ENCODE measurements around the gene RLN3. TPM values are rescaled to one million over a fixed set of nuclear protein-coding genes. Genes with fewer than 3 reads are reported as not detected.

Gene RLN3
- total and polyA plus RNA-seq, 2 donors from 2014 or later: not detected

GRCh38 chr19:14004619-14005348 is 23.2 kb upstream of the RLN3 start:
- no peaks in the 10 kb centered on the region for H3K27me3 ChIP-seq (ENCODE audit: control insufficient read depth, insufficient read depth, low read length)
- TF ChIP-seq CTCF (IDR thresholded peaks at IDR 0.05; ENCODE audit: borderline replicate concordance, extremely low read depth, insufficient read depth): no peak
- H3K4me3 ChIP-seq (ENCODE audit: low read length in 3 of 3): peak overlapping the region in 2 of 3 donors; percentile 51 to 65
- no peaks in the 10 kb centered on the region for H3K9me3 ChIP-seq (ENCODE audit: control insufficient read depth in 2 of 3, insufficient read depth in 1 of 3, low read length in 3 of 3)
- FAIRE-seq (no peak), DNase-seq (peak in 2 of 5 donors; percentile 39 to 83)
- intact Hi-C loops (cut with DNase I): no loop called here
- no peaks in the 10 kb centered on the region for H3K36me3 ChIP-seq (ENCODE audit: control insufficient read depth in 2 of 3, insufficient read depth in 3 of 3, low read length in 3 of 3)
- peak overlapping the region in 1 of 3 donors; percentile 48 for H3K9ac ChIP-seq (ENCODE audit: low read length in 3 of 3)
- H3K27ac ChIP-seq (ENCODE audit: low read depth in 2 of 2, low read length in 2 of 2): peak overlapping the region; percentile 97 to 99
- H3K4me1 ChIP-seq (ENCODE audit: control insufficient read depth in 2 of 3, insufficient read depth in 2 of 3, low read depth in 1 of 3, low read length in 3 of 3): peaks cover 0 to 23% (median 21%) of the 10 kb centered on the region in 3 donors

GRCh38 chr19:14005349-14006084 is 22.4 kb upstream of the RLN3 start:
- intact Hi-C loops (cut with DNase I): no loop called here
- DNase-seq: peak; percentile 94 to 98 (median 96)
- Histone ChIP-seq H3K9ac (ENCODE audit: low read length in 3 of 3) (peak overlapping the region in 1 of 3 donors; percentile 51), H3K9me3 (ENCODE audit: control insufficient read depth in 2 of 3, insufficient read depth in 1 of 3, low read length in 3 of 3) (no peaks in the 10 kb centered on the region), H3K36me3 (ENCODE audit: control insufficient read depth in 2 of 3, insufficient read depth in 3 of 3, low read length in 3 of 3) (no peaks in the 10 kb centered on the region), H3K4me3 (ENCODE audit: low read length in 3 of 3) (peak overlapping the region; percentile 42 to 65 (median 56)), H3K27me3 (ENCODE audit: control insufficient read depth, insufficient read depth, low read length) (no peaks in the 10 kb centered on the region), H3K4me1 (ENCODE audit: control insufficient read depth in 2 of 3, insufficient read depth in 2 of 3, low read depth in 1 of 3, low read length in 3 of 3) (peaks cover 0 to 23% (median 21%) of the 10 kb centered on the region in 3 donors), H3K27ac (ENCODE audit: low read depth in 2 of 2, low read length in 2 of 2) (peak overlapping the region; percentile 97 to 99)
- FAIRE-seq: no peak
- TF ChIP-seq CTCF (IDR thresholded peaks at IDR 0.05; ENCODE audit: borderline replicate concordance, extremely low read depth, insufficient read depth): no peak

GRCh38 chr19:14006085-14006765 is 21.7 kb upstream of the RLN3 start, which contains the start of gene RFX1:
Gene RFX1 (minus strand): TSS chr19:14006320. CDS start chr19:13993843, 12,477 bp downstream.
- H3K4me3 ChIP-seq (ENCODE audit: low read length in 3 of 3): peak within 1 kb of the TSS; percentile 66 to 97 (median 92)
- TF ChIP-seq CTCF (IDR thresholded peaks at IDR 0.05; ENCODE audit: borderline replicate concordance, extremely low read depth, insufficient read depth): no peak

More at GRCh38 chr19:14006085-14006765, 21.7 kb upstream of the RLN3 start, which contains the start of gene RFX1:
- Histone ChIP-seq H3K9me3 (ENCODE audit: control insufficient read depth in 2 of 3, insufficient read depth in 1 of 3, low read length in 3 of 3) (no peaks in the 10 kb centered on the region), H3K4me1 (ENCODE audit: control insufficient read depth in 2 of 3, insufficient read depth in 2 of 3, low read depth in 1 of 3, low read length in 3 of 3) (peaks cover 0 to 23% (median 21%) of the 10 kb centered on the region in 3 donors), H3K27me3 (ENCODE audit: control insufficient read depth, insufficient read depth, low read length) (no peaks in the 10 kb centered on the region), H3K9ac (ENCODE audit: low read length in 3 of 3) (peak within 1 kb of the TSS; percentile 61 to 98 (median 92)), H3K36me3 (ENCODE audit: control insufficient read depth in 2 of 3, insufficient read depth in 3 of 3, low read length in 3 of 3) (no peaks in the 10 kb centered on the region), H3K27ac (ENCODE audit: low read depth in 2 of 2, low read length in 2 of 2) (peak within 1 kb of the TSS; percentile 97 to 100)
- DNase-seq (peak; percentile 100), FAIRE-seq (peak; percentile 98)
- intact Hi-C loops (cut with DNase I): no loop called here
